GM21717 (cell line): Measurements from ENCODE around the gene COL19A1.
A peak's percentile ranks its signal among the peaks of the same experiment; 100 is the strongest.
"Not testable (repeated sequence)": the region's sequence is repeated elsewhere in the genome, so short reads cannot be mapped to it uniquely, and the experiment has no call there.

Experiments
- ATAC-seq: cut with Tn5 transposase; IDR thresholded peaks from one replicate; pipeline ENCODE4 v1.9.1; 2021; ENCODE audit warnings: mild to moderate bottlenecking, moderate library complexity; ENCODE audit not compliant: unreplicated experiment

The COL19A1 gene

DNA sequence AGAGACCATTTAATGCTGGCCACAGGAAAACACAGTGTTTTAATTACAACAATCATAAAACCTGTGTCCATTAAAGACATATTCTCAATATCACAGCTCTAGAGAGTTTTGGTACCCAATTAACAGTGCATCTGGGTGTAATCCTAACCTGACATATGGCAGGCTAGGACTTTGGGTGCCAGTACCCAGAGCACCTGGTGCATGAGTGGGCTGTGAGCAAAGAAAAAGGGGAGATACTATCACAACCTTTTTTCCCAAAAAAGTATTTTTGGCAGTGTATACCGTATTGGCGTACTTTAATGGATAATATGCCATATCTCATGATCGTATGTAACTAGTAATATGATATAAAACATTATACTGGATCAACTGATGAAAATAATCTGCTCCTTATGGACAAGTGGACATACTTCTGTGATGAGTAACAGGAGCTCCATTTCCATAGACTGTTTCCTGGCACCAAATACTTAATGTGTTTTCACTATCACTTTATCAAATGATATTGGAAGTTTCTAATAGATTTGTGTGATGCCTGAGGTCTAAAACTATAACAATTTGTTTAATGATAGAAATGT lies 91.7 kb downstream of the COL19A1 start:
- no peak for ATAC-seq

DNA sequence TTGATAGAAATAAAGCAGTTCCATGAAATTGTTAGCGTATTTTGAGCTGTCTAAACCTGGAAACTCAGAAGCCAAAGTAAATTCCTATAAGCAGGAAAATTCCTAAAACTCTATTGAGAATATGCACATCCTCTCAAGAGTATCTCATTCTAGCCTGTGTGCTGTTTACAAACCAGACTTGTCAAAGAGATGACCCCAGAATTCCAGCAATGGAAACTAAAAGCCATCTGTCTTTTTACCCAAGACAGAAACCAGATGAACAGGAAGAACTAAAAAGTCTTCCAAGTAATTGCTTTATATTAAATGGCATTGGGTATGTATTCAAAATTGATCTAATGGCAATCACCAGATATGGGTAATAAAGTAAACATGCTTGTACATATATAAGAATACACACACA lies 92.6 kb downstream of the COL19A1 start:
- ATAC-seq = no peak

DNA sequence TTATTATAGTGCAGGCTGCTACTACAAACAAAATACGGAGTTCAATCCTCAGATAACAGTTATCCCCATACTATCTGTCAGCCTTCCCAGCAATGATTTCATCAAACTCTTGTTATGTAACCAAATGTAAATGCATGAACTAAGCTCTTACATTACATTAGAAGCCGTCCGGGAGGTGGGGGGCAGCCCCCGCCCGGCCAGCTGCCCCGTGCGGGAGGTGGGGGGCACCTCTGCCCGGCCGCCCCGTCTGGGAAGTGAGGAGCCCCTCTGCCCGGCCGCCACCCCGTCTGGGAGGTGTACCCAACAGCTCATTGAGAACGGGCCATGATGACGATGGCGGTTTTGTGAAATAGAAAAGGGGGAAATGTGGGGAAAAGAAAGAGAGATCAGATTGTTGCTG lies 99.6 kb downstream of the COL19A1 start:
- ATAC-seq = not testable (repeated sequence)

DNA sequence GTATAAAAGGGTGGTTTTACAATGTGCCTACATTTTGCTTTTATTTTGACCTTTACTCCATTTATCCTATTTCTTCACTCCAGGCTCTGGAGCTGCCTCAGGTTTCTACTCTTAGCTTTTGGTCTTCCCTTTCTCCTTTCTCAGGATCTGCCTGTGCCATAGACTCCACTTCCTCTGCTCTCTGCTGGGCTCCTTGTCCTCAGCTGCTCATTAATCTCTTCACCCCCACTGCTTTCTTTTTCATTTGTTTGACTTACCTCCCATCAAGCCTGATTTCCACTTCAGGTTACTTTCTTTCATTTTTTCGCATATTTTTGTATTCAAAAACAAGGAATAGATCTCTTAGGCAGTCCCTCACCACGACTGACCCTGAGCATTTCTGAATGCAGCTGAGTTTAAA lies 106.8 kb downstream of the COL19A1 start:
- ATAC-seq = no peak

GRCh38 chr6:69973763-69974162 lies 107.4 kb downstream of the COL19A1 start:
- ATAC-seq = no peak

GRCh38 chr6:69974193-69974592 lies 107.8 kb downstream of the COL19A1 start:
- ATAC-seq = no peak

GRCh38 chr6:69976591-69977090 lies 110.3 kb downstream of the COL19A1 start:
- ATAC-seq = no peak

- ATAC-seq = no peak
Measured at GRCh38 chr6:69980624-69981023, 114.3 kb downstream of the COL19A1 start.

- no peak for ATAC-seq
Measured at GRCh38 chr6:69984506-69984905, 118.2 kb downstream of the COL19A1 start.

DNA sequence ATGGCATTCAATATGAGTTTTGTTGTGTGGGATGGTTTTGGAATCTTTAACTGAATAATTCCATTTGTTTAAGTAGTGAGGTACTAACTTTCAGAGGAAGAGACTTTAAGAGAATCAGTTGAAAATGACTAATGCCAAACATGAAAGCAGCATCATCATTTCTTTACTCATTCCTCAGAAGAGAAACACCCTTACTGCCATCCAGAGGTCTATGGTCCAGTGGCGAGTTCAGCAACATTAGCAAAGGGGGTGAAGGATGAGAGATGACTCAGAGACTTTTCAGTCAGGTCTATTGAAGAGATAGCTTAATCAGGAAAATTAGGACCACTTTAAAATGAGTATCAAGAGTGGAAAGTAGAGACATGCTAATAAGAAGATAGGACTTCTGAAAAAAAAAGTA lies 118.8 kb downstream of the COL19A1 start:
- ATAC-seq = peak; percentile 61

- no peak for ATAC-seq
Measured at GRCh38 chr6:69987550-69987949, 121.2 kb downstream of the COL19A1 start.

DNA sequence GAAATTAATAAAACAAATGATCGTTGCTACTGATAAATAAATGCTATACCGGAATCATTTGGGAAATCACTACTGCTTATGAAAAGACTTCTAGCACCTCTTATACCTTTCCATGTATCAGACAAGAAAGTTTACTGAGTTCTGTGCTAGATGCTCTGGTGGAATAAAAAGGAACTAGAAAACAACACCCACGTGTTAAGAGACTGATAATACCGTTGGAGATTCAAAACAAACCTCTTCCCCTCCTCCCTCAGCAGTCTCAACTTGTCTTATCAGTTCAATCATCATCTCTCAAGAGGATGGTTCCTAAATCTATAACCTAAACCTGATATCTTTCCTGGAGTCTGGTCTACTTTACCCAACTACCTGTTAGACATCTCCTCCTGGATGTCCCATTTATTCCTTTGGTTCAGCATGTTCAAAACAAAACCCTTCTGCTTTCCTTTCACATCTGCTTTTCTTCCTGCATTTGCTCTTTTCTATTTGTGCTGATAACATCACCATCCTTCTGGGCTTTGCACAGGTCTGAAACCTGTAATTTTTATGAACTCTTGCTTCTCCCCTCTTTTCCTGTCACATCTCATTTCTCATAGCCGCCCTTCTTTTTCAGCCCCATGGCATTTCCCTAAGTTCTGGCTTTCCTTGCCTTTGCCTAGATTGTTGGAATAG lies 122.2 kb downstream of the COL19A1 start:
- no peak for ATAC-seq

DNA sequence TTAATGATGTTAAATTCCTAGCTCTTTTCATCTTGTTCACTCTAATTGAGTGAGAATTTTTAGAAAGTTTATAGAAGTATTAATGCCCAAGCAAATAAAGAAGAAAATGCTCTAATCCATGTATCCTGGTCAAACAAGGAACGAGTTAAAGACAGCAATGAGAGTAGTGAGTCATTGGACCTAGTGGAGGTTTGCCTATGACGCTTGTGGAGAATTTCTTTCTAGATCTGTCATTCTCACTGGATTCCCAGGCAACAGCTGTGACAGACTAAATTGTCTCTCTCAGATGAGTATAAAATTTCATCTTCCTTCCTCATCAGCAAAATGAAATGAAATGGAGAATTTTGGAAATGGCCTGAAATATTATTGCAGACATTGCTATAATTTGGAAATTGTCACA lies 127.9 kb downstream of the COL19A1 start:
- ATAC-seq = no peak

GRCh38 chr6:70008189-70008588 lies 141.8 kb downstream of the COL19A1 start:
- no peak for ATAC-seq

DNA sequence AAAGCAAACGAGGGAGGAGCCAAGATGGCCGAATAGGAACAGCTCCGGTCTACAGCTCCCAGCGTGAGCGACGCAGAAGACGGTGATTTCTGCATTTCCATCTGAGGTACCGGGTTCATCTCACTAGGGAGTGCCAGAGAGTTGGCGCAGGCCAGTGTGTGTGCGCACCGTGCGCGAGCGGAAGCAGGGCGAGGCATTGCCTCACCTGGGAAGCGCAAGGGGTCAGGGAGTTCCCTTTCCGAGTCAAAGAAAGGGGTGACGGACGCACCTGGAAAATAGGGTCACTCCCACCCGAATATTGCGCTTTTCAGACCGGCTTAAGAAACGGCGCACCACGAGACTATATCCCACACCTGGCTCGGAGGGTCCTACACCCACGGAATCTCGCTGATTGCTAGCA lies 144.0 kb downstream of the COL19A1 start:
- not testable (repeated sequence) for ATAC-seq

DNA sequence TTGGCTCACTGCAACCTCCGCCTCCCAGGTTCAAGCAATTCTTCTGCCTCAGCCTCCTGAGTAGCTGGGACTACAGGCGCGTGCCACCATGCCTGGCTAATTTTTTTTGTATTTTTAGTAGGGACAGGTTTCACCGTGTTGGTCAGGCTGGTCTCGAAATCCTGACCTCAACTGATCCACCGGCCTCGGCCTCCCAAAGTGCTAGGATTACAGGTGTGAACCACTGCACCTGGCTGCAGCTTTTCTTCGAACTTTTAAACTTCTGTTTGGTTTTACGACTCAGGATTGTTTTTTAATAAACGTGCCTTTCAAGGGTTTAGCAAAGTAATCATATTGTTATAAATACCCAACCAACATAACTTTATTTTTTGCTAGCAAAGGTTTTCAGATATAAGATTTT lies 156.8 kb downstream of the COL19A1 start:
- not testable (repeated sequence) for ATAC-seq

- ATAC-seq = no peak
Measured at GRCh38 chr6:70028246-70028645, 161.9 kb downstream of the COL19A1 start.

- no peak for ATAC-seq
Measured at GRCh38 chr6:70028926-70029325, 162.6 kb downstream of the COL19A1 start.

DNA sequence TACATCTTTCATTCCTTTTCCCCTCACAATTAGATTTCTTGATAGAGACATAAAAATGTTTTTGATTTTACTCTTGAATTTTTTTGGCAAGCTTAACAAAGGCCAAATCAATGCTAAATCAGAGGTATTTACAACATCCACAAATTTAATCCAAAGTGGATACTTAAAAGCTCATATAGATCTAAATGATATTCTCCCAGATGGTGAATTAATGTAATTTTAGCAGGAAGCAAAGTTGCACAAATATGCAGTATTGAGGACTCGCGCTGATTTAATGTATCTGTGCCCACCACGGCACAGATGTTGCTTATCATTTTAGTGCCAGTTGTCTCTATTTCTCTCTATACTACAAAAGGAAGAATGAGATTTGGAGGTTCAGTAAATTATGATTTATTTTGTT lies 167.4 kb downstream of the COL19A1 start:
- no peak for ATAC-seq

DNA sequence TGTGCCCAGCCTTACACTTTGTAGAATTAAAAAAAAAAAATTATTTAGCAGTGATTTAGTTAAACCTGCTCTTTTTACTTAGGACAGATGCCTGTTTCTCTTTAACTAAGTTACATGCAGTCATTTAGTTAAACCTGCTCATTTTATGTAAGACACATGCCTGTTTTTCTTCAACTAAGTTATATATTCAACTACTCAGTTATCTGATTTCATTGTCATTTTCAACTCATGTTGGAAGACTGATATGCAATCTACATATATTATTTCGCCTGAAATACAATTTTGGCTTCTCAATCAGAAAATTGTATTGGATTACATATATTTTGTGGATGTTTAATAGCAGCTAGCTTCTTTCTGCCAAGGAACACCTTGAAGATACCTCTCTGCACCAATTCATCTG lies 171.1 kb downstream of the COL19A1 start:
- no peak for ATAC-seq

DNA sequence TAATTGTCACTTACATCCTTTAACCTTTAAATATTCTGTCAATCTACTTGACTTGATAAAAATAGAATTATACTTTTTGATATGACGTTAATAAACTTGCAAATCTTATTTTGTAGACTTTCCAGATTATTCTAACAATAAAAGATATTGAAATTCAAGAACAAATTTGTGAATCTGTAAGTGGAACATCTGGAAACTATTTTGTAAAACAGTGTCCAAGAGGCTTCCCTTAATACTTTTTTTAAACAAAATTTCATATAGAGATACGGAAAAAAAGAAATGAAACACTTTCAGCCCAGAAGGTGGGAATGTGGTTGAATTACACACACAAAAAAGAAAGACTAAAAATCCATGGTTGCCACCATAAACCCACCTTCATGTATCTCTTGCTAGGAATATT lies 174.4 kb downstream of the COL19A1 start:
- no peak for ATAC-seq

GRCh38 chr6:70041411-70041810 lies 175.1 kb downstream of the COL19A1 start:
- ATAC-seq = no peak

DNA sequence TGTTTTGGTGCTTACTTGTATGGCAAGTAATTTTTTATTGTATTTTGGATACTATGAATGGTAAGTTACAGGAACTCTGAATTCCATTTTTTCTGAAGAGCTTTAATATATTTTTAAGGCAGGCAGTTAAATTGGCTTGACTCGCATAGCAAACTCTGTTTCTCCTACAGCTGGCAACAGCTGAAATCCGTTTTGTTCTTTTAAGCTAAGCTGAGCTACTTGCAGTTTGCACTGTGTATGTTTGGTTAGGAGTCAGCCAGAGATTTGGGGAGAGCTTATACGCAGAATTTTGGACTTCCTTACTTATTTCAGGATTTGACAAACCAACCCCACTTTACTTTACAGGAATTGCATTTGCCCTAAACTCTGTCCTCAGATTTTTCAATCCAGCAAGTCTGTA lies 179.1 kb downstream of the COL19A1 start:
- no peak for ATAC-seq
